H9 (cell line): ENCODE measurements around the gene ATAD5. TPM values are rescaled to one million over a fixed set of nuclear protein-coding genes. Genes with fewer than 3 reads are reported as not detected.

Experiments used
- DNase-seq: peaks from one replicate; pipeline ENCODE4 v3.0.0-alpha.2; 2017
- H2AFZ ChIP-seq: one replicate; pipeline ENCODE4 v1.6.1; 2013; ENCODE audit warnings: mild to moderate bottlenecking, low read length, control low read depth, moderate library complexity
- H2AK5ac ChIP-seq: 2 replicates; pipeline ENCODE4 v1.6.1; 2013; ENCODE audit warnings: low read length, control low read depth, mixed read lengths; ENCODE audit not compliant: insufficient read length
- H2BK120ac ChIP-seq: one replicate; pipeline ENCODE4 v1.6.1; 2013; ENCODE audit warnings: low read depth, mild to moderate bottlenecking, low read length, control low read depth, inconsistent platforms; ENCODE audit not compliant: poor library complexity, severe bottlenecking
- H2BK12ac ChIP-seq: 2 replicates; pipeline ENCODE4 v1.6.1; 2013; ENCODE audit warnings: low read length, control low read depth, mixed read lengths, low read depth; ENCODE audit not compliant: insufficient read length
- H2BK15ac ChIP-seq: 2 replicates; pipeline ENCODE4 v1.6.1; 2013; ENCODE audit warnings: low read depth, low read length, control low read depth
- H2BK20ac ChIP-seq: one replicate; pipeline ENCODE4 v1.6.1; 2013; ENCODE audit warnings: low read depth, mild to moderate bottlenecking, low read length, control low read depth, inconsistent platforms; ENCODE audit not compliant: poor library complexity, severe bottlenecking
- H2BK5ac ChIP-seq: 2 replicates; pipeline ENCODE4 v1.6.1; 2013; ENCODE audit warnings: low read length, control low read depth, mixed read lengths; ENCODE audit not compliant: insufficient read length
- H3K14ac ChIP-seq: 2 replicates; pipeline ENCODE4 v1.6.1; 2013; ENCODE audit warnings: low read length, control low read depth; ENCODE audit not compliant: insufficient read depth
- H3K18ac ChIP-seq: 2 replicates; pipeline ENCODE4 v1.6.1; 2013; ENCODE audit warnings: low read depth, mild to moderate bottlenecking, mixed read lengths, low read length, control low read depth; ENCODE audit not compliant: insufficient read length
- H3K23ac ChIP-seq: 2 replicates; pipeline ENCODE4 v1.6.1; 2013; ENCODE audit warnings: low read length, control low read depth, mixed read lengths, low read depth; ENCODE audit not compliant: insufficient read length
- H3K23me2 ChIP-seq: 2 replicates; pipeline ENCODE4 v1.6.1; 2013; ENCODE audit warnings: low read depth, mild to moderate bottlenecking, mixed read lengths, low read length, control low read depth; ENCODE audit not compliant: insufficient read length, poor library complexity, severe bottlenecking
- H3K27ac ChIP-seq: 2 replicates; pipeline ENCODE4 v1.5.1; 2013; ENCODE audit warnings: low read length, control low read depth, mixed read lengths, low read depth; ENCODE audit not compliant: insufficient read length
- H3K27me3 ChIP-seq: 2 replicates; pipeline ENCODE4 v1.6.1; 2013; ENCODE audit warnings: low read length, control low read depth, inconsistent platforms; ENCODE audit not compliant: insufficient read depth
- H3K4ac ChIP-seq: 2 replicates; pipeline ENCODE4 v1.6.1; 2013; ENCODE audit warnings: low read depth, mild to moderate bottlenecking, control low read depth, inconsistent platforms, low read length, moderate library complexity
- H3K4me1 ChIP-seq: 2 replicates; pipeline ENCODE4 v1.6.1; 2013; ENCODE audit warnings: low read length, control low read depth, inconsistent platforms; ENCODE audit not compliant: insufficient read depth
- H3K4me2 ChIP-seq: 2 replicates; pipeline ENCODE4 v1.6.1; 2013; ENCODE audit warnings: low read length, control low read depth, mixed read lengths; ENCODE audit not compliant: insufficient read length, insufficient read depth
- H3K56ac ChIP-seq: 2 replicates; pipeline ENCODE4 v1.6.1; 2013; ENCODE audit warnings: low read depth, mild to moderate bottlenecking, mixed read lengths, low read length, control low read depth; ENCODE audit not compliant: insufficient read length
- H3K79me1 ChIP-seq: 2 replicates; pipeline ENCODE4 v1.6.1; 2013; ENCODE audit warnings: low read depth, mild to moderate bottlenecking, moderate library complexity, low read length, control low read depth, inconsistent platforms; ENCODE audit not compliant: insufficient read depth, poor library complexity, severe bottlenecking
- H3K79me2 ChIP-seq: 2 replicates; pipeline ENCODE4 v1.6.1; 2013; ENCODE audit warnings: low read length, control low read depth, inconsistent platforms; ENCODE audit not compliant: insufficient read depth
- H3K9ac ChIP-seq: 2 replicates; pipeline ENCODE4 v1.6.1; 2013; ENCODE audit warnings: low read length, control low read depth, mixed read lengths; ENCODE audit not compliant: insufficient read length; ENCODE audit errors: extremely low read depth
- H3K9me3 ChIP-seq: one replicate; pipeline ENCODE4 v1.6.1; 2013; ENCODE audit warnings: low read depth, low read length, inconsistent platforms; ENCODE audit not compliant: control insufficient read depth
- H3T11ph ChIP-seq: one replicate; pipeline ENCODE4 v1.6.1; 2013; ENCODE audit warnings: mild to moderate bottlenecking, low read length, control low read depth, inconsistent platforms
- H4K20me1 ChIP-seq: one replicate; pipeline ENCODE4 v1.6.1; 2013; ENCODE audit not compliant: control insufficient read depth, insufficient read length, insufficient read depth
- H4K5ac ChIP-seq: 2 replicates; pipeline ENCODE4 v1.6.1; 2013; ENCODE audit warnings: low read depth, mild to moderate bottlenecking, mixed read lengths, low read length, control low read depth; ENCODE audit not compliant: insufficient read length
- H4K8ac ChIP-seq: replicated peaks from 2 replicates; pipeline ENCODE4 v1.6.1; 2013; ENCODE audit warnings: low read length, control low read depth, mixed read lengths, low read depth; ENCODE audit not compliant: insufficient read length
- H4K91ac ChIP-seq: 2 replicates; pipeline ENCODE4 v1.6.1; 2013; ENCODE audit warnings: low read depth, mild to moderate bottlenecking, moderate library complexity, mixed read lengths, low read length, control low read depth; ENCODE audit not compliant: insufficient read length
- H3K27ac Mint-ChIP-seq, 3 experiments: 2 replicates in 2 of 3; 3 replicates in 1 of 3; pipeline ENCODE4 v1.8.0; 2020 to 2021; ENCODE audit warnings: mixed read lengths in 3 of 3, mild to moderate bottlenecking in 1 of 3, moderate library complexity in 1 of 3
- H3K27me3 Mint-ChIP-seq: 2 replicates; pipeline ENCODE4 v1.8.0; 2021; ENCODE audit warnings: low read depth, mild to moderate bottlenecking, moderate library complexity, mixed read lengths
- H3K36me3 Mint-ChIP-seq, 3 experiments: 2 replicates in 2 of 3; 3 replicates in 1 of 3; pipeline ENCODE4 v1.8.0; 2020 to 2021; ENCODE audit warnings: low read depth in 3 of 3, mixed read lengths in 3 of 3; ENCODE audit not compliant: insufficient read depth in 1 of 3
- H3K4me1 Mint-ChIP-seq, 2 experiments: 2 replicates each; pipeline ENCODE4 v1.8.0; 2020; ENCODE audit warnings: mixed read lengths in 2 of 2
- H3K4me3 Mint-ChIP-seq, 2 experiments: 2 replicates in 1 of 2; 3 replicates in 1 of 2; pipeline ENCODE4 v1.8.0; 2020 to 2021; ENCODE audit warnings: mild to moderate bottlenecking in 2 of 2, mixed read lengths in 2 of 2, moderate library complexity in 1 of 2
- H3K9me3 Mint-ChIP-seq, 2 experiments: 2 replicates in 1 of 2; 3 replicates in 1 of 2; pipeline ENCODE4 v1.8.0; 2020; ENCODE audit warnings: mild to moderate bottlenecking in 2 of 2, mixed read lengths in 2 of 2, moderate library complexity in 1 of 2
- CTCF ChIP-seq: fragments of 200-600 bp; sonication (generic); conservative IDR thresholded peaks from 3 replicates; pipeline ENCODE4 v1.8.0; 2021; ENCODE audit warnings: antibody characterized with exemption, mild to moderate bottlenecking
- WGBS: extraction: QIAGEN DNeasy Blood & Tissue Kit; methylation state at CpG from one replicate; pipeline ENCODE4 v1.1.7; 2013; ENCODE audit warnings: missing lambda C conversion rate, low lambda C conversion rate, mixed read lengths; ENCODE audit not compliant: insufficient read length; ENCODE audit errors: extremely low coverage; 5-methylcytosine and 5-hydroxymethylcytosine counted together
- total RNA-seq: library from RNA; stranded (reverse); gene quantifications from 2 replicates; pipeline ENCODE4 v1.2.1, GENCODE V29; 2021

The ATAD5 gene
- total RNA-seq, 1 experiment from 2014 or later, result 27.0 TPM

- Histone ChIP-seq H4K91ac (no peak within 1 kb of the TSS), H4K5ac (no peak within 1 kb of the TSS), H2BK15ac (no peak within 1 kb of the TSS), H3T11ph (no peak within 1 kb of the TSS), H2BK12ac (no peak within 1 kb of the TSS), H2BK5ac (no peak within 1 kb of the TSS), H3K4me2 (peak within 1 kb of the TSS; percentile 84), H3K79me1 (no peaks in the 10 kb centered on the region), H3K9ac (no peak within 1 kb of the TSS), H3K14ac (no peak within 1 kb of the TSS; the same call in 1 of the 2 replicates), H3K23me2 (peaks cover 10% of the 10 kb centered on the region), H3K23ac (no peak within 1 kb of the TSS), H4K8ac (no peak within 1 kb of the TSS), H3K27ac (no peak within 1 kb of the TSS), H2BK20ac (no peak within 1 kb of the TSS), H3K4me1 (peaks cover 2% of the 10 kb centered on the region; the same call in 1 of the 2 replicates), H2AFZ (no peak within 1 kb of the TSS), H4K20me1 (no peaks in the 10 kb centered on the region), H3K9me3 (no peaks in the 10 kb centered on the region), H3K27me3 (peaks cover 21% of the 10 kb centered on the region; the same call in 1 of the 2 replicates), H2BK120ac (no peak within 1 kb of the TSS), H3K4ac (no peak within 1 kb of the TSS), H3K79me2 (no peaks in the 10 kb centered on the region), H2AK5ac (no peak within 1 kb of the TSS), H3K56ac (no peak within 1 kb of the TSS), H3K18ac (no peak within 1 kb of the TSS)
- no peak for TF ChIP-seq CTCF
- peaks cover 76% of the 10 kb centered on the region for H3K27me3 Mint-ChIP-seq
- no peaks in the 10 kb centered on the region; a peak in 1 of 7 replicates for H3K36me3 Mint-ChIP-seq
- peak; percentile 68 for DNase-seq
- H3K9me3 Mint-ChIP-seq, result 0 out of 5 replicates have a peak, but pooled peaks cover 0 to 2% of the 10 kb centered on the region in 2 experiments
- H3K4me3 Mint-ChIP-seq, result peak within 1 kb of the TSS; percentile 66 to 85
- peaks cover 20 to 22% of the 10 kb centered on the region in 2 experiments for H3K4me1 Mint-ChIP-seq
- no peak within 1 kb of the TSS for H3K27ac Mint-ChIP-seq
- WGBS, result no CpG with 5 or more reads among the region's 60 CpGs
These were observed 89.9 kb downstream of the ATAD5 start, which contains the start of gene ADAP2 for GRCh38 chr17:30921544-30922196. ADAP2 (plus strand) TSS chr17:30921945; CDS start chr17:30922015, 70 bp downstream.
